GM23248 (cell line): ENCODE data around the gene PLD1. TPM values are rescaled to one million over a fixed set of nuclear protein-coding genes. Genes with fewer than 3 reads are reported as not detected.

Experiments used
- DNase-seq: peaks from one replicate; pipeline ENCODE4 v3.0.0-alpha.2; 2015
- H2AFZ ChIP-seq: fragments of 200-600 bp; sonication (generic); 2 replicates; pipeline ENCODE4 v1.6.1; 2016; ENCODE audit warnings: antibody characterized with exemption
- H3F3A ChIP-seq: fragments of 200-600 bp; sonication (generic); 2 replicates; pipeline ENCODE4 v1.6.1; 2016; ENCODE audit warnings: mild to moderate bottlenecking, antibody characterized with exemption, mixed run types; ENCODE audit not compliant: insufficient read depth
- H3K27ac ChIP-seq: fragments of 200-600 bp; sonication (generic); 2 replicates; pipeline ENCODE4 v1.5.1; 2016; ENCODE audit warnings: mild to moderate bottlenecking
- H3K27me3 ChIP-seq: fragments of 200-600 bp; sonication (generic); replicated peaks from 2 replicates; pipeline ENCODE4 v1.6.1; 2016; ENCODE audit warnings: mild to moderate bottlenecking; ENCODE audit not compliant: insufficient read depth
- H3K36me3 ChIP-seq: fragments of 200-600 bp; sonication (generic); 2 replicates; pipeline ENCODE4 v1.6.1; 2016; ENCODE audit warnings: low read depth, mild to moderate bottlenecking
- H3K4me1 ChIP-seq: fragments of 200-600 bp; sonication (generic); 2 replicates; pipeline ENCODE4 v1.6.1; 2016; ENCODE audit warnings: mild to moderate bottlenecking; ENCODE audit not compliant: insufficient read depth
- H3K4me2 ChIP-seq: fragments of 200-600 bp; sonication (generic); one replicate; pipeline ENCODE4 v1.6.1; 2016; ENCODE audit warnings: mild to moderate bottlenecking; ENCODE audit not compliant: unreplicated experiment
- H3K4me3 ChIP-seq: fragments of 200-600 bp; sonication (generic); 2 replicates; pipeline ENCODE4 v1.5.1; 2016; ENCODE audit warnings: mild to moderate bottlenecking
- H3K79me2 ChIP-seq: fragments of 200-600 bp; sonication (generic); 2 replicates; pipeline ENCODE4 v1.6.1; 2016; ENCODE audit warnings: mild to moderate bottlenecking; ENCODE audit not compliant: insufficient read depth
- H3K9ac ChIP-seq: fragments of 200-600 bp; sonication (generic); 2 replicates; pipeline ENCODE4 v1.6.1; 2016; ENCODE audit warnings: mild to moderate bottlenecking
- H3K9me2 ChIP-seq: fragments of 200-600 bp; sonication (generic); 2 replicates; pipeline ENCODE4 v1.6.1; 2016; ENCODE audit warnings: mixed run types, mild to moderate bottlenecking, moderate library complexity; ENCODE audit not compliant: insufficient read depth
- H3K9me3 ChIP-seq: fragments of 200-600 bp; sonication (generic); one replicate; pipeline ENCODE4 v1.6.1; 2017; ENCODE audit warnings: low read depth
- H4K20me1 ChIP-seq: fragments of 200-600 bp; sonication (generic); 2 replicates; pipeline ENCODE4 v1.6.0; 2016; ENCODE audit not compliant: insufficient read depth
- EZH2 ChIP-seq: fragments of 200-600 bp; sonication (generic); IDR thresholded peaks from 2 replicates; pipeline ENCODE4 v1.6.1; 2018; ENCODE audit warnings: antibody characterized with exemption, mild to moderate bottlenecking; ENCODE audit not compliant: insufficient read depth, poor library complexity, severe bottlenecking
- EZH2phosphoT487 ChIP-seq: fragments of 200-600 bp; sonication (generic); IDR thresholded peaks from 2 replicates; pipeline ENCODE4 v1.6.1; 2018; ENCODE audit warnings: antibody characterized with exemption, moderate library complexity, mild to moderate bottlenecking, low read depth; ENCODE audit not compliant: insufficient read depth
- WGBS, 2 experiments: methylation state at CpG; one replicate each; pipeline ENCODE4 v1.1.6; 2015 to 2017; ENCODE audit warnings: low lambda C conversion rate in 2 of 2, low coverage in 1 of 2; ENCODE audit errors: missing lambda C conversion rate in 2 of 2; 5-methylcytosine and 5-hydroxymethylcytosine counted together
- in situ Hi-C: fragments of 300-500 bp; cut with MboI; formaldehyde crosslinking; loops from 2 replicates; pipeline ENCODE4 v1.15.0; 2020
- polyA plus RNA-seq: library from polyadenylated mRNA; unstranded; fragments of >200 nt; fragmentation: Nextera tagmentation; extraction: Ambion mirVana; gene quantifications from 2 replicates; pipeline ENCODE4 v1.2.1, GENCODE V29; 2016
- total RNA-seq: library from RNA; depleted of rRNA; stranded (reverse); fragments of >200 nt; shearing (Covaris generic); gene quantifications from 2 replicates; pipeline ENCODE4 v1.2.3, GENCODE V29; 2014

The PLD1 gene
- total and polyA plus RNA-seq, 2 experiments from 2014 or later, result 3.0 to 4.6 TPM

DNA sequence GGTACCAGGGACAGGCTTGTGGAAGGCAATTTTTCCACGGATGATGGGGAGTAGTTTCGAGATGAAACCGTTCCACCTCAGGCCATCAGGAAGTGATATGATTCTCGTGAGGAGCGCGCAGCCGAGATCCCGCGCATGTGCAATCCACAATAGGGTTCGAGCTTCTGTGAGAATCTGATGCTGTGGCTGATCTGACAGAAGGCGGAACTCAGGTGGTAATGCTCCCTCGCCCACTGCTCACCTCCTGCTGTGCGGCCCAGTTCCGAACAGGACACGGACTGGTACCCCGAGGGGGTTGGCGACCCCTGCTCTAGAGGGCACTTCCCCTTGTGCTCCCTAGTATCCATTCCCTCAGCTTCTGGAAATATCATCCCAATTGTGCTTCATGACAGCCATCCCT, 99.9 kb downstream of the PLD1 start:
- 92 to 93% methylated on average over 17 of the region's 17 CpGs for WGBS, 2 experiments
- Histone ChIP-seq H2AFZ (no peak overlapping the region), H3K9me2 (no peaks in the 10 kb centered on the region), H3K4me1 (no peaks in the 10 kb centered on the region), H3K9ac (no peak overlapping the region), H3F3A (no peaks in the 10 kb centered on the region), H3K36me3 (no peaks in the 10 kb centered on the region), H3K4me3 (no peak overlapping the region), H3K27ac (no peak overlapping the region), H3K27me3 (no peaks in the 10 kb centered on the region), H3K4me2 (no peak overlapping the region), H3K9me3 (peaks cover 1% of the 10 kb centered on the region), H3K79me2 (no peaks in the 10 kb centered on the region), H4K20me1 (no peaks in the 10 kb centered on the region)
- in situ Hi-C loops, result no loop called here
- TF ChIP-seq EZH2 (no peak), EZH2phosphoT487 (no peak)
- DNase-seq, result no peak

DNA sequence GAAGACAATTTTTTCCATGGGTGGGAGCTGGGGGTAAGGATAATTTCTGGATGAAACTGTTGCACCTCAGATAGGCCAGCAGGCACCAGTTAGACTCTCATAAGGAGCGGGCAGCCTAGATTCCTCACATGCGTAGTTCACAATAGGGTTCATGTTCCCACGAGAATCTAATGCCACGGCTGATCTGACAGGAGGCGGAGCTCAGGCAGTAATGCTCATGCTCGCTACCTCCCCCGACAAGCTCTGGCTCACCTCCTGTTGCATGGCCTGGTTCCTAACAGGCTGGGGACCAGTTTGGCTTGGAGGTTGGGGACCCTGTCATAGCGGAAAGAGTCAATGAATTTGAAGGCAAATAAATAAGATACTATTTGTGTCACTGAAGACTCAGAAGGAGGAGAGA, 105.5 kb downstream of the PLD1 start:
- H3K36me3 ChIP-seq, result no peaks in the 10 kb centered on the region
- H3K9ac ChIP-seq, result no peak overlapping the region
- no peaks in the 10 kb centered on the region for H3K4me1 ChIP-seq
- no peaks in the 10 kb centered on the region for H3K27me3 ChIP-seq
- WGBS, 2 experiments, result 91% methylated on average over 8 of the region's 8 CpGs
- H4K20me1 ChIP-seq, result no peaks in the 10 kb centered on the region
- H3K9me2 ChIP-seq, result no peaks in the 10 kb centered on the region
- in situ Hi-C loops, result no loop called here
- H3F3A ChIP-seq, result no peaks in the 10 kb centered on the region
- no peak overlapping the region for H3K4me2 ChIP-seq
- H3K9me3 ChIP-seq, result no peaks in the 10 kb centered on the region
- DNase-seq, result no peak
- TF ChIP-seq EZH2phosphoT487 (no peak), EZH2 (no peak)
- no peak overlapping the region for H3K27ac ChIP-seq
- H2AFZ ChIP-seq, result no peak overlapping the region
- no peaks in the 10 kb centered on the region for H3K79me2 ChIP-seq
- no peak overlapping the region for H3K4me3 ChIP-seq

DNA sequence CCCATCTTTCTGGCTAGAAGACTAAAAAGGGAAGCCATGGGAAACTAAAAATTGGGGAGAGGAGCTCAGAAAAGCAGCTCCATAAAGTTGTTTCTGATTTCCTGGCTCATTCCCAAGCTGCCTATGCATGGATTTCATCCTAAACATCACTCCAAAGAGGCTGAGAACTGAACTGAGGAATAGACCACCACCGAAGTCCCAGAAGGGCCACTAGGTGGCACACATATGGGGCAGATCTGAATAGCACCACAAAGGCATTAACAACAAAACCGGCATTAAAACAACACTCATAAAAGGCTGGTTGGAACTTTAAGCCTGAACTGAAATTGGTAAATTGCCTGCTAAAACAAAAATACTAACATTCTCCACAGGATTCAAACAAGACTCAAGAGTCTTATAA, 106.3 kb downstream of the PLD1 start:
- TF ChIP-seq EZH2phosphoT487 (no peak), EZH2 (no peak)
- Histone ChIP-seq H3K9me3 (no peaks in the 10 kb centered on the region), H4K20me1 (no peaks in the 10 kb centered on the region), H3K4me3 (no peak overlapping the region), H3K4me1 (no peaks in the 10 kb centered on the region), H3K4me2 (no peak overlapping the region), H3K27me3 (no peaks in the 10 kb centered on the region), H3K27ac (no peak overlapping the region), H2AFZ (no peak overlapping the region), H3K36me3 (no peaks in the 10 kb centered on the region), H3K79me2 (no peaks in the 10 kb centered on the region), H3F3A (no peaks in the 10 kb centered on the region), H3K9ac (no peak overlapping the region), H3K9me2 (no peaks in the 10 kb centered on the region)
- DNase-seq, result peak; percentile 61
- in situ Hi-C loops, result no loop called here
- 37 to 58% methylated on average over 2 of the region's 2 CpGs for WGBS, 2 experiments

DNA sequence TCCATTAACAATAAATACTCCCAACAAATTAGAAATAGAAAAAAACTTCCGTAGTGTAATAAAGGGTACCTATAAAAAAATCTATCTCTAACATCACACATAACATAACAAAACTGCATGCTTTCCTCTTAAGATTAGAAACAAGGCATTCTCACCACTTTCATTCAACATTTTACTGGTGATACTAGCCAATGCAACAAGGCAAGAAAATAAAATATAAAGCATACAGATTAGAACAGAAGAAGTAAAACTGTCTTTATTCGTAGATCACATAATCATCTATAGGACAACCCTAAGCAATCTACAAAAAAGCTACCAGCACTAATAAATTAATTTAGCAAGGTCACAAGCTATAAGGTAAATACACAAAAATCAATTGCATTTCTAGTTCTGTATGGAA, 107.1 kb downstream of the PLD1 start:
- no peaks in the 10 kb centered on the region for H3K4me1 ChIP-seq
- no peaks in the 10 kb centered on the region for H3F3A ChIP-seq
- no peak overlapping the region for H3K9ac ChIP-seq
- no peak overlapping the region for H3K4me2 ChIP-seq
- in situ Hi-C loops, result no loop called here
- DNase-seq, result no peak
- H3K4me3 ChIP-seq, result no peak overlapping the region
- WGBS, 2 experiments, result 93 to 100% methylated on average over 2 of the region's 2 CpGs
- no peak overlapping the region for H3K27ac ChIP-seq
- no peaks in the 10 kb centered on the region for H3K79me2 ChIP-seq
- no peaks in the 10 kb centered on the region for H3K9me2 ChIP-seq
- TF ChIP-seq EZH2phosphoT487 (no peak), EZH2 (no peak)
- H3K27me3 ChIP-seq, result no peaks in the 10 kb centered on the region
- H3K9me3 ChIP-seq, result no peaks in the 10 kb centered on the region
- no peaks in the 10 kb centered on the region for H4K20me1 ChIP-seq
- no peak overlapping the region for H2AFZ ChIP-seq
- H3K36me3 ChIP-seq, result no peaks in the 10 kb centered on the region

DNA sequence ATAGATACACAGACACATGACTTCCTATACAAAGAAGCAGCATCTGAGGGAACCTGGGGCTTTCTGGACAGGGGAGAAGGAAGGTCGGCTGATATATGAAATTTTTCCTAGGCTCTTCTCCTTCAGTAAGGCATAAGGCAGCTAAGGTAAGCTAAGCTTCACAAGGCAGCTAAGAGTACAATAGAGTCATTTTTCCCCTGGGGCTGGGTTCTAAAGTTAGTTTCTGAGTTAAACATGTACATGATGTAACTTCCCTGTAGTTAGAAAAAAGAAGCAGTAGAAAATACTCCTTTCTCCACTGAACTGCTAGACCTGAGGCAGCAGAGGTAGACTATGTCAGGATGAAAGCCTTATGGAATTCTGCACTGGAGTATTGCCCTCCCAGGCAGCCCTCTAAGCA, 109.6 kb downstream of the PLD1 start:
- H3K4me1 ChIP-seq, result no peaks in the 10 kb centered on the region
- TF ChIP-seq EZH2, result no peak
- no peak for TF ChIP-seq EZH2phosphoT487
- 93 to 100% methylated on average over 1 of the region's 1 CpG for WGBS, 2 experiments
- no peak overlapping the region for H3K4me3 ChIP-seq
- H2AFZ ChIP-seq, result no peak overlapping the region
- H3K9me2 ChIP-seq, result no peaks in the 10 kb centered on the region
- no peaks in the 10 kb centered on the region for H3K9me3 ChIP-seq
- no peaks in the 10 kb centered on the region for H4K20me1 ChIP-seq
- H3F3A ChIP-seq, result no peaks in the 10 kb centered on the region
- H3K4me2 ChIP-seq, result no peak overlapping the region
- no peaks in the 10 kb centered on the region for H3K27me3 ChIP-seq
- in situ Hi-C loops, result no loop called here
- no peak overlapping the region for H3K27ac ChIP-seq
- no peaks in the 10 kb centered on the region for H3K36me3 ChIP-seq
- no peak overlapping the region for H3K9ac ChIP-seq
- H3K79me2 ChIP-seq, result no peaks in the 10 kb centered on the region
- no peak for DNase-seq
